IPS DF 6.9 (cell line): Measurements from ENCODE around the gene SMC3.
"Not testable (repeated sequence)": the region's sequence is repeated elsewhere in the genome, so short reads cannot be mapped to it uniquely, and the experiment has no call there.

Source experiments
- DNase-seq: peaks from one replicate; pipeline ENCODE4 v3.0.0-alpha.2; 2013; ENCODE audit warnings: low read depth, low spot score
- H3K27ac ChIP-seq: one replicate; pipeline ENCODE4 v1.5.1; 2013; ENCODE audit warnings: low read length, control low read depth
- H3K27me3 ChIP-seq: 2 replicates; pipeline ENCODE4 v1.6.1; 2013; ENCODE audit warnings: mild to moderate bottlenecking, low read length; ENCODE audit not compliant: control insufficient read depth, insufficient read depth
- H3K36me3 ChIP-seq: 2 replicates; pipeline ENCODE4 v1.6.1; 2013; ENCODE audit warnings: low read length; ENCODE audit not compliant: control insufficient read depth, insufficient read depth
- H3K4me1 ChIP-seq: 2 replicates; pipeline ENCODE4 v1.6.1; 2013; ENCODE audit warnings: low read length; ENCODE audit not compliant: control insufficient read depth, insufficient read depth
- H3K4me3 ChIP-seq: 2 replicates; pipeline ENCODE4 v1.5.1; 2013; ENCODE audit warnings: mild to moderate bottlenecking, low read length
- H3K9me3 ChIP-seq: 2 replicates; pipeline ENCODE4 v1.6.1; 2013; ENCODE audit warnings: low read length, inconsistent platforms; ENCODE audit not compliant: control insufficient read depth, insufficient read depth
- WGBS: extraction: QIAGEN DNeasy Blood & Tissue Kit; methylation state at CpG from one replicate; pipeline ENCODE4 v1.1.7; 2013; ENCODE audit warnings: mixed read lengths, missing lambda C conversion rate; ENCODE audit not compliant: insufficient read length, insufficient coverage; 5-methylcytosine and 5-hydroxymethylcytosine counted together

SMC3 gene

GRCh38 chr10:110567201-110568054 lies at the start of gene SMC3:
Gene SMC3 (plus strand): TSS chr10:110567695. CDS start chr10:110567817, 122 bp downstream.
- H3K4me1 ChIP-seq, result no peaks in the 10 kb centered on the region
- DNase-seq, result peak; percentile 86
- no peaks in the 10 kb centered on the region for H3K9me3 ChIP-seq
- H3K36me3 ChIP-seq, result no peaks in the 10 kb centered on the region; the same call in 1 of the 2 replicates
- peak within 1 kb of the TSS; percentile 70 for H3K4me3 ChIP-seq
- no peaks in the 10 kb centered on the region for H3K27me3 ChIP-seq
- WGBS, result no CpG with 5 or more reads among the region's 64 CpGs
- no peak within 1 kb of the TSS for H3K27ac ChIP-seq

GRCh38 chr10:110522365-110522988 lies 45.0 kb upstream of the SMC3 start:
- no peaks in the 10 kb centered on the region for H3K27me3 ChIP-seq
- H3K4me1 ChIP-seq, result no peaks in the 10 kb centered on the region; the same call in 1 of the 2 replicates
- WGBS, result no CpG with 5 or more reads among the region's 4 CpGs
- no peak overlapping the region for H3K27ac ChIP-seq
- no peak for DNase-seq
- no peaks in the 10 kb centered on the region for H3K9me3 ChIP-seq
- H3K4me3 ChIP-seq, result no peak overlapping the region
- no peaks in the 10 kb centered on the region for H3K36me3 ChIP-seq

- no CpG with 5 or more reads among the region's 3 CpGs for WGBS
- Histone ChIP-seq H3K27me3 (no peaks in the 10 kb centered on the region), H3K4me1 (no peaks in the 10 kb centered on the region; the same call in 1 of the 2 replicates), H3K9me3 (no peaks in the 10 kb centered on the region), H3K27ac (no peak overlapping the region), H3K4me3 (no peak overlapping the region), H3K36me3 (no peaks in the 10 kb centered on the region)
- no peak for DNase-seq
These were observed 43.8 kb upstream of the SMC3 start for GRCh38 chr10:110523736-110524135.

- no peak overlapping the region for H3K4me3 ChIP-seq
- no peaks in the 10 kb centered on the region for H3K36me3 ChIP-seq
- H3K4me1 ChIP-seq, result no peaks in the 10 kb centered on the region; the same call in 1 of the 2 replicates
- H3K27ac ChIP-seq, result no peak overlapping the region
- no CpG with 5 or more reads among the region's 3 CpGs for WGBS
- H3K27me3 ChIP-seq, result no peaks in the 10 kb centered on the region
- no peaks in the 10 kb centered on the region for H3K9me3 ChIP-seq
- no peak for DNase-seq
These were observed 43.2 kb upstream of the SMC3 start for GRCh38 chr10:110524179-110524858.

- Histone ChIP-seq H3K4me3 (no peak overlapping the region), H3K4me1 (peaks cover 3% of the 10 kb centered on the region; the same call in 1 of the 2 replicates)
These were observed 42.6 kb upstream of the SMC3 start for GRCh38 chr10:110524859-110525232.

GRCh38 chr10:110525349-110526260 lies 41.9 kb upstream of the SMC3 start:
- no peak for DNase-seq
- Histone ChIP-seq H3K27ac (no peak overlapping the region), H3K36me3 (no peaks in the 10 kb centered on the region), H3K9me3 (no peaks in the 10 kb centered on the region), H3K4me3 (no peak overlapping the region), H3K27me3 (no peaks in the 10 kb centered on the region), H3K4me1 (peaks cover 3% of the 10 kb centered on the region; the same call in 1 of the 2 replicates)
- WGBS, result no CpG with 5 or more reads among the region's 9 CpGs

More at GRCh38 chr10:110524859-110525232, 42.6 kb upstream of the SMC3 start:
- H3K27me3 ChIP-seq, result no peaks in the 10 kb centered on the region
- H3K27ac ChIP-seq, result no peak overlapping the region
- H3K36me3 ChIP-seq, result no peaks in the 10 kb centered on the region
- no CpG with 5 or more reads among the region's 2 CpGs for WGBS
- DNase-seq, result no peak
- no peaks in the 10 kb centered on the region for H3K9me3 ChIP-seq

GRCh38 chr10:110527731-110528171 lies 39.7 kb upstream of the SMC3 start:
- H3K27me3 ChIP-seq, result no peaks in the 10 kb centered on the region
- H3K9me3 ChIP-seq, result no peaks in the 10 kb centered on the region
- peaks cover 3% of the 10 kb centered on the region; the same call in 1 of the 2 replicates for H3K4me1 ChIP-seq
- H3K4me3 ChIP-seq, result no peak overlapping the region
- no peaks in the 10 kb centered on the region for H3K36me3 ChIP-seq
- no peak overlapping the region for H3K27ac ChIP-seq
- WGBS, result no CpG with 5 or more reads among the region's 9 CpGs
- DNase-seq, result no peak

- H3K4me1 ChIP-seq, result peaks cover 3% of the 10 kb centered on the region; the same call in 1 of the 2 replicates
- no peaks in the 10 kb centered on the region for H3K9me3 ChIP-seq
- H3K4me3 ChIP-seq, result no peak overlapping the region
- no peak overlapping the region for H3K27ac ChIP-seq
- no peaks in the 10 kb centered on the region for H3K27me3 ChIP-seq
- no peak for DNase-seq
- H3K36me3 ChIP-seq, result no peaks in the 10 kb centered on the region
- no CpG with 5 or more reads among the region's 5 CpGs for WGBS
These were observed 39.1 kb upstream of the SMC3 start for GRCh38 chr10:110528224-110528996.

- WGBS, result no CpG with 5 or more reads among the region's 8 CpGs
- not testable (repeated sequence) for H3K27ac ChIP-seq, H3K27me3 ChIP-seq, H3K36me3 ChIP-seq, DNase-seq, H3K4me1 ChIP-seq, H3K9me3 ChIP-seq, H3K4me3 ChIP-seq
These were observed 38.4 kb upstream of the SMC3 start for GRCh38 chr10:110528997-110529524.
